HepG2 (cell line): Measurements from ENCODE around the gene OR7G2. TPM values are rescaled to one million over a fixed set of nuclear protein-coding genes. Genes with fewer than 3 reads are reported as not detected.

Source experiments
- MED1 ChIP-seq: sonication (generic); formaldehyde crosslinking; IDR thresholded peaks from 2 replicates; pipeline ENCODE4 v1.4.0; 2020; ENCODE audit warnings: missing genetic modification reagents
- SIX1 ChIP-seq: sonication (generic); formaldehyde crosslinking; IDR thresholded peaks from 2 replicates; pipeline ENCODE4 v1.4.0; 2020; ENCODE audit warnings: missing genetic modification reagents, borderline replicate concordance
- SPEN ChIP-seq: sonication (generic); formaldehyde crosslinking; IDR thresholded peaks from 2 replicates; pipeline ENCODE4 v1.5.1; 2020; ENCODE audit warnings: low read depth, mild to moderate bottlenecking, missing genetic modification reagents
- TAF1 ChIP-seq: sonication (generic); formaldehyde crosslinking; IDR thresholded peaks from 2 replicates; pipeline ENCODE4 v1.4.0; 2020; ENCODE audit warnings: missing genetic modification reagents
- ZNF317 ChIP-seq: sonication (generic); formaldehyde crosslinking; IDR thresholded peaks from 2 replicates; pipeline ENCODE4 v1.5.0; 2020; ENCODE audit warnings: mild to moderate bottlenecking, missing genetic modification reagents
- ZNF737 ChIP-seq: sonication (generic); formaldehyde crosslinking; IDR thresholded peaks from 2 replicates; pipeline ENCODE4 v1.5.0; 2020; ENCODE audit warnings: missing genetic modification reagents, mild to moderate bottlenecking, borderline replicate concordance
- ZNF772 ChIP-seq: sonication (generic); formaldehyde crosslinking; IDR thresholded peaks from 2 replicates; pipeline ENCODE4 v1.5.0; 2020; ENCODE audit warnings: mild to moderate bottlenecking, missing genetic modification reagents
- polyA plus RNA-seq, 8 experiments: library from polyadenylated mRNA; depleted of rRNA in 3 of 8; stranded (reverse) in 7 of 8; unstranded in 1 of 8; fragments of >200 nt; fragmentation: Illumina TruSeq in 4 of 8; extraction: Trizol in 4 of 8; gene quantifications; 2 replicates each; pipeline versions ENCODE4 v1.2.1 to v1.2.3, GENCODE V29; 2011 to 2016; ENCODE audit warnings: low read depth in 4 of 8, missing spikeins in 1 of 8, mixed read lengths in 1 of 8; ENCODE audit not compliant: insufficient read depth in 1 of 8
- total RNA-seq, 5 experiments: library from RNA; depleted of rRNA; stranded (reverse); fragments of >200 nt; fragmentation: Illumina TruSeq; extraction: Trizol; gene quantifications; 2 replicates each; pipeline ENCODE4 v1.2.3, GENCODE V29; 2016; ENCODE audit warnings: low read depth in 1 of 5
- TF ChIP-seq, protein P1 (sequence below): sonication (generic); formaldehyde crosslinking; IDR thresholded peaks from 2 replicates; pipeline ENCODE4 v1.9.0; 2021; ENCODE audit warnings: mild to moderate bottlenecking, missing genetic modification reagents
- TF ChIP-seq, protein P2 (sequence below): sonication (generic); formaldehyde crosslinking; IDR thresholded peaks from 2 replicates; pipeline ENCODE4 v1.5.0; 2020; ENCODE audit warnings: mild to moderate bottlenecking, missing genetic modification reagents, borderline replicate concordance
- TF ChIP-seq, protein P3 (sequence below): sonication (generic); formaldehyde crosslinking; IDR thresholded peaks from 2 replicates; pipeline ENCODE4 v1.4.0; 2020; ENCODE audit warnings: mild to moderate bottlenecking, missing genetic modification reagents

The OR7G2 gene
- total and polyA plus RNA-seq, 2 of the 13 experiments (the other 11 are each of a cell fraction or from before 2014, with no cell fraction given) = not detected

DNA sequence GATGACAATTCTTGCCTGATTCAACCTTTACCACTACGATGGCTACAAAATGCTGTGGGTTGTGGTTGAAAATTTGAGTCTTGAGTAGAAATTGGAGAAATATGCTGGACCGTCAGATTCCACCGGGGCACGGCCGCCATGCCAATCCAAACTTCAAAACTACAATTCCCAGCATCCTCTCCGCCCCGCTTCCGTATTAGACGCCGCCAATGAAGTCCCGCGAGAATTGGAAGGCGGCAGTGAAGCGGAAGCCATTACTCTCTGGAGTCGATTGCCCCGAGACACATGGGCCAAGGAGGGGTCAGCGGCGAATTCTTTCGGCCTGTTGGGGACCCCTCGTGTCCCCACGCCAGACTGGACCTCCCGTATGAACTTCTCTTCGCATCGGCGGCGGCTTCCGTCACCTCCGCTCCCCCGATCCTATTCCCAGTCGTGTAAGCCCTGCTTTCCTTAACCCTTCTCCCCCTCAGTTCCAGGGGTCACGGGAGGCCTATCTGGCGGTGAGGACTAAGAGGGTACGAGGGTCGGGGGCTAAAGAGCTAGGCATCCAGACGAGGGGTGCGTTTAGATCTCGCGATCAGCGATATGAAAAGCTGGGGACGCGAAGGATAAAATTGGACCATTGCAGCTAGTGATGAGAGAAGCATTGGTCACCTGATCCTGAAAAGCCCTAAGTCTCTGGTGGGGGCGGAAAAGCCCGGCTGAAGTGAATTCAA lies 33.0 kb upstream of the OR7G2 start, which contains the start of gene ZNF317 (continued):
- TF ChIP-seq, protein P1, sequence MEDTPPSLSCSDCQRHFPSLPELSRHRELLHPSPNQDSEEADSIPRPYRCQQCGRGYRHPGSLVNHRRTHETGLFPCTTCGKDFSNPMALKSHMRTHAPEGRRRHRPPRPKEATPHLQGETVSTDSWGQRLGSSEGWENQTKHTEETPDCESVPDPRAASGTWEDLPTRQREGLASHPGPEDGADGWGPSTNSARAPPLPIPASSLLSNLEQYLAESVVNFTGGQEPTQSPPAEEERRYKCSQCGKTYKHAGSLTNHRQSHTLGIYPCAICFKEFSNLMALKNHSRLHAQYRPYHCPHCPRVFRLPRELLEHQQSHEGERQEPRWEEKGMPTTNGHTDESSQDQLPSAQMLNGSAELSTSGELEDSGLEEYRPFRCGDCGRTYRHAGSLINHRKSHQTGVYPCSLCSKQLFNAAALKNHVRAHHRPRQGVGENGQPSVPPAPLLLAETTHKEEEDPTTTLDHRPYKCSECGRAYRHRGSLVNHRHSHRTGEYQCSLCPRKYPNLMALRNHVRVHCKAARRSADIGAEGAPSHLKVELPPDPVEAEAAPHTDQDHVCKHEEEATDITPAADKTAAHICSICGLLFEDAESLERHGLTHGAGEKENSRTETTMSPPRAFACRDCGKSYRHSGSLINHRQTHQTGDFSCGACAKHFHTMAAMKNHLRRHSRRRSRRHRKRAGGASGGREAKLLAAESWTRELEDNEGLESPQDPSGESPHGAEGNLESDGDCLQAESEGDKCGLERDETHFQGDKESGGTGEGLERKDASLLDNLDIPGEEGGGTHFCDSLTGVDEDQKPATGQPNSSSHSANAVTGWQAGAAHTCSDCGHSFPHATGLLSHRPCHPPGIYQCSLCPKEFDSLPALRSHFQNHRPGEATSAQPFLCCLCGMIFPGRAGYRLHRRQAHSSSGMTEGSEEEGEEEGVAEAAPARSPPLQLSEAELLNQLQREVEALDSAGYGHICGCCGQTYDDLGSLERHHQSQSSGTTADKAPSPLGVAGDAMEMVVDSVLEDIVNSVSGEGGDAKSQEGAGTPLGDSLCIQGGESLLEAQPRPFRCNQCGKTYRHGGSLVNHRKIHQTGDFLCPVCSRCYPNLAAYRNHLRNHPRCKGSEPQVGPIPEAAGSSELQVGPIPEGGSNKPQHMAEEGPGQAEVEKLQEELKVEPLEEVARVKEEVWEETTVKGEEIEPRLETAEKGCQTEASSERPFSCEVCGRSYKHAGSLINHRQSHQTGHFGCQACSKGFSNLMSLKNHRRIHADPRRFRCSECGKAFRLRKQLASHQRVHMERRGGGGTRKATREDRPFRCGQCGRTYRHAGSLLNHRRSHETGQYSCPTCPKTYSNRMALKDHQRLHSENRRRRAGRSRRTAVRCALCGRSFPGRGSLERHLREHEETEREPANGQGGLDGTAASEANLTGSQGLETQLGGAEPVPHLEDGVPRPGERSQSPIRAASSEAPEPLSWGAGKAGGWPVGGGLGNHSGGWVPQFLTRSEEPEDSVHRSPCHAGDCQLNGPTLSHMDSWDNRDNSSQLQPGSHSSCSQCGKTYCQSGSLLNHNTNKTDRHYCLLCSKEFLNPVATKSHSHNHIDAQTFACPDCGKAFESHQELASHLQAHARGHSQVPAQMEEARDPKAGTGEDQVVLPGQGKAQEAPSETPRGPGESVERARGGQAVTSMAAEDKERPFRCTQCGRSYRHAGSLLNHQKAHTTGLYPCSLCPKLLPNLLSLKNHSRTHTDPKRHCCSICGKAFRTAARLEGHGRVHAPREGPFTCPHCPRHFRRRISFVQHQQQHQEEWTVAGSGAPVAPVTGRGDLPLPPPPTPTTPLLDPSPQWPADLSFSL (CRISPR knock-in tag) = no peak; the same call in 1 of the 2 replicates
- TF ChIP-seq ZNF737 (CRISPR knock-in tag) (peak; percentile 94), ZNF772 (CRISPR knock-in tag) (peak; percentile 71; the same call in 1 of the 2 replicates), SIX1 (CRISPR knock-in tag) (0 out of 2 replicates have a peak, but pooled peaks have one; percentile 35), MED1 (CRISPR knock-in tag) (peak; percentile 38; the same call in 1 of the 2 replicates), TAF1 (peak; percentile 89), SPEN (CRISPR knock-in tag) (peak; percentile 49; the same call in 1 of the 2 replicates), ZNF317 (CRISPR knock-in tag) (peak; percentile 92)
- TF ChIP-seq, protein P2, sequence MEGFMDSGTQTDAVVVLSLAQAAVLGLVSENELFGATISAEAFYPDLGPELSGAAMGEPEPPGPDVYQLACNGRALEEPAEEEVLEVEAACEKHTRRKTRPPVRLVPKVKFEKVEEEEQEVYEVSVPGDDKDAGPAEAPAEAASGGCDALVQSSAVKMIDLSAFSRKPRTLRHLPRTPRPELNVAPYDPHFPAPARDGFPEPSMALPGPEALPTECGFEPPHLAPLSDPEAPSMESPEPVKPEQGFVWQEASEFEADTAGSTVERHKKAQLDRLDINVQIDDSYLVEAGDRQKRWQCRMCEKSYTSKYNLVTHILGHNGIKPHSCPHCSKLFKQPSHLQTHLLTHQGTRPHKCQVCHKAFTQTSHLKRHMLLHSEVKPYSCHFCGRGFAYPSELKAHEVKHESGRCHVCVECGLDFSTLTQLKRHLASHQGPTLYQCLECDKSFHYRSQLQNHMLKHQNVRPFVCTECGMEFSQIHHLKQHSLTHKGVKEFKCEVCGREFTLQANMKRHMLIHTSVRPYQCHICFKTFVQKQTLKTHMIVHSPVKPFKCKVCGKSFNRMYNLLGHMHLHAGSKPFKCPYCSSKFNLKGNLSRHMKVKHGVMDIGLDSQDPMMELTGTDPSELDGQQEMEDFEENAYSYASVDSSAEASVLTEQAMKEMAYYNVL (CRISPR knock-in tag) = peak; percentile 65; the same call in 1 of the 2 replicates
- TF ChIP-seq, protein P3, sequence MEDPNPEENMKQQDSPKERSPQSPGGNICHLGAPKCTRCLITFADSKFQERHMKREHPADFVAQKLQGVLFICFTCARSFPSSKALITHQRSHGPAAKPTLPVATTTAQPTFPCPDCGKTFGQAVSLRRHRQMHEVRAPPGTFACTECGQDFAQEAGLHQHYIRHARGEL (CRISPR knock-in tag) = peak; percentile 87; the same call in 1 of the 2 replicates
